ENCODE measurements around the gene FMO4.
"Not testable (repeated sequence)": the region's sequence is repeated elsewhere in the genome, so short reads cannot be mapped to it uniquely, and the experiment has no call there.

FMO4 gene

DNA sequence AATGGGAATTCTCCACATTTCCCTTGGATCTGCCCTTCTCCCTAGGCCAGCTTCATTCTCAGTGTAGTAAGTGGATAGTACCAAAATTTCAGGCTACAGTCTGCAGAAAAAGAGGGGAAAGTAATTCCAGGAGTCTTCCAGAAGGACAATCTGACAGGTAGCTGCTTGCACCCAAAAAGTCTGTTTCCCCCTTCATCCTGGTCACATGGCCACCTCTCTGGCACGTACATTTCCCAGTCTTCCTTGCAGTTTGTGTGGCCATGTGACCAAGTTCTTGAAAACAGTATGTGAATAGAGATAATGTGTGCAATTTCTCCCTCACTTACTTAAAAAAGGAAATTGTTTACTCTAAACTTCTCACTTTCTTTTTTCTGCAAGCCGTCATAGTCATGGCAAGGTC is 14.6 kb upstream of the FMO4 start:
- peaks cover 19% of the 10 kb centered on the region for H3K9me3 Mint-ChIP-seq
- DNase-seq = no peak
- H3K36me3 Mint-ChIP-seq (ENCODE audit: low read depth) = no peaks in the 10 kb centered on the region
- H3K4me3 Mint-ChIP-seq = no peak overlapping the region
- peaks cover 38% of the 10 kb centered on the region for H3K27me3 Mint-ChIP-seq
- H3K4me1 Mint-ChIP-seq (ENCODE audit: low read depth) = no peaks in the 10 kb centered on the region
- H3K27ac Mint-ChIP-seq = no peak overlapping the region

DNA sequence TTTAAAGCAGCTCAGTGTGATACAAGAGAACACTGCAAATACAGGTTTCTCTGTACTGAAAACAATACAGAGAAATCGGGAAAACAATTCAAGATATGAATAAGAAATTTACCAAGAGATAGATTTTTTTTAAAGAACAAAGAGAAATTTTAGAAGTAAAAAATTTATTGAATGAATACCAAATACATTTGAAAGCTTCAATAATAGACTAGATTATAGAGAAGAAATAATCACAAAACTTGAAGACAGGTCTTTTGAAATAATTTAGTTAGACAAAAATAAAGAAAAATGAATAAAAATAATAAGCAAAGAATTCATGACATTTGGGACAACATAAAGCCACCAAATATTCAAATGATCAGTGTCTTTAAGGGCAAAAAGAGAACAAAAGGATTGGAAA is 13.6 kb upstream of the FMO4 start:
- H3K4me3 Mint-ChIP-seq = no peak overlapping the region
- peaks cover 27% of the 10 kb centered on the region for H3K27me3 Mint-ChIP-seq
- H3K9me3 Mint-ChIP-seq = peaks cover 19% of the 10 kb centered on the region
- H3K4me1 Mint-ChIP-seq (ENCODE audit: low read depth) = no peaks in the 10 kb centered on the region
- H3K36me3 Mint-ChIP-seq (ENCODE audit: low read depth) = no peaks in the 10 kb centered on the region
- H3K27ac Mint-ChIP-seq = no peak overlapping the region
- no peak for DNase-seq

DNA sequence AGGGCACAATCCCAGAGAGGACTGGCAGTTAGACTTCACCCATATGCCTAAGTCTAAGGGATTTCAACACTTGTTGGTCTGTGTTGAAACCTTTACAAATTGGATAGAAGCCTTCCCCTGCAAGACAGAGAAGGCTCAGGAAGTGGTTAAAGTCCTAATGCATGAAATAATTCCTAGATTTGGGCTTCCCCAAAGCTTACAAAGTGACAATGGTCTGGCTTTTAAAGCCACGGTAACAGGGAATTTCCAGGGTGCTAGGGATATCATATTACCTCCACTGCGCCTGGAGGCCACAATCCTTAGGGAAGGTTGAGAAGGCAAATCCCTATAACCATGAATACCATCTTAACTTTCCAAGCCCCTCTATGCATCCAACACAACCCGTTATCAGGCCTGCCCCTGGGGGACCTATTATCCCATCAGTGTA is 3.3 kb upstream of the FMO4 start:
- DNase-seq = no peak
- H3K9me3 Mint-ChIP-seq = no peaks in the 10 kb centered on the region
- no peaks in the 10 kb centered on the region for H3K36me3 Mint-ChIP-seq (ENCODE audit: low read depth)
- H3K27me3 Mint-ChIP-seq = no peaks in the 10 kb centered on the region
- H3K4me3 Mint-ChIP-seq = no peak overlapping the region
- no peak overlapping the region for H3K27ac Mint-ChIP-seq
- peaks cover 19% of the 10 kb centered on the region for H3K4me1 Mint-ChIP-seq (ENCODE audit: low read depth)

DNA sequence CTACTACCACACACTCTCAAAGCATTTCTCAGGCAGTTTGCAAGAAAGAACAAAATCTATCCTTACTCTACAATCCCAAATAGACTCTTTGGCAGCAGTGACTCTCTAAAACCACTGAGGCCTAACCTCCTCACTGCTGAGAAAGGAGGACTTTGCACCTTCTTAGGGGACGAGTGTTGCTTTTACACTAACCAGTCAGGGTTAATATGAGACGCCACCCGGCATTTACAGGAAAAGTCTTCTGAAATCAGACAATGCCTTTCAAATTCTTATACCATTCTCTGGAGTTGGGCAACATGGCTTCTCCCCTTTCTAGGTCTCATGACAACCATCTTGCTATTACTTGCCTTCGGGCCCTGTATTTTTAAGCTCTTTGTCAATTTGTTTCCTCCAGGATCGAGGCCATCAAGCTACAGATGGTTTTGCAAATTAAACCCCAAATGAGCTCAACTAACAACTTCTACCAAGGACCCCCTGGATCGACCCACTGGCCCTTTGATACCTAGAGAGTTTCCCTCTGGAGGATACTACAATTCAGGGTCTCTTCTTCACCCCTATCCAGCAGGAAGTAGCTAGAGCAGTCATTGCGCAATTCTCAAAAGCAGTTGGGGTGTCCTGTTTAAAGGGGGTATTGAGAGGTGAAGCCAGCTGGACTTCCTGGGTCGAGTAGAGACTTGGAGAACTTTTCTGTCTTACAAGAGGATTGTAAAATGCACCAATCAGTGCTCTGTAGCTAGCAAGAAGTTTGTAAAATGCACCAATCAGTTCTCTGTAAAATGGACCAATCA is 2.0 kb upstream of the FMO4 start:
- Mint-ChIP-seq H3K36me3 (ENCODE audit: low read depth) (peaks cover under 1% of the 10 kb centered on the region), H3K4me3 (no peak overlapping the region), H3K27me3 (no peaks in the 10 kb centered on the region), H3K9me3 (no peaks in the 10 kb centered on the region), H3K27ac (no peak overlapping the region), H3K4me1 (ENCODE audit: low read depth) (peaks cover 23% of the 10 kb centered on the region)
- no peak for DNase-seq

DNA sequence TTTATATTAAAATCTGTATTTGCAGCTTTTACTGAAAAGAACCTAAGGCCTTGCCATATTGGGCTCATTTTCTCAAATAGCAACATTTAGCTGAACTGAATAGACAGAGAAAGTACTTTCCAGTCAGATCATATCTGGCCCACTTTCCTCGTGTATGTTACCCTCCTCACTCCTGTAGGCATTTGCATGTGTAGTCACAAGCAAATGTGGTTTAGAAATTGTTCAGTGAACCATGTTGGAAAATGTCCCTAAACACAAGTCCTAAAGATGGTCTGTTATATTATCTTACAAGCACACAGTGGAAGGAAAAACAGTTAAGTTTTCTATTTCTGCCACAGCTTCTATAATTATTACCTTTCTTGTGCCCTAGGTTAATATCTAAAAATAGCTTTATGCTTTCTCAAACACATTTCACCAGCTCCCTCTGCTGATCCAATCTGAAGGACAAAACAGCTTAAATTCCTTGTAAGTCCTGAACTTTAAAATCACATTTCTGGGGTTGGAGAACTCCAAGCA is 606 bp upstream of the FMO4 start:
- H3K36me3 Mint-ChIP-seq (ENCODE audit: low read depth) = peaks cover 7% of the 10 kb centered on the region
- no peaks in the 10 kb centered on the region for H3K27me3 Mint-ChIP-seq
- peaks cover 23% of the 10 kb centered on the region for H3K4me1 Mint-ChIP-seq (ENCODE audit: low read depth)
- no peak for DNase-seq
- H3K4me3 Mint-ChIP-seq = no peak overlapping the region
- peak overlapping the region; percentile 81 for H3K27ac Mint-ChIP-seq
- H3K9me3 Mint-ChIP-seq = no peaks in the 10 kb centered on the region

DNA sequence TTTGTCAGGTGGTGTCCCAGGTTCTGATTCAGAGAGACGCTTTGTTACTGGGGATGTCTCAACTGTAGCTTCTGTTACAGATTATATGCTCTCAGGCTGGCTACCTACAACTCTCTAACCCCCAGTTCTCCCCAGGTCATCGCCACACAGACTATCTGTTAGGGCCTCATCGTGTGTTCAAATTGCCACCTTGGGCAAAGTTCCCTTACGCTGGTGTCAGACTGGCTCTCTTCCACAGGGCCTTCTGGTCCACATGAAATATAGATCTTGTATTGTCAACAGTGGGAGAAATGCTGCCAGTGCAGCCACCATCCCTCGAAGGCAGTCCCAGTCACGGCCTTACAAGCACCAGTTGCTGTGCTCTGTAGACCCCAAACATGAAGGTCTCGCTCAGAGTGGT is 15.3 kb downstream of the FMO4 start:
- Mint-ChIP-seq H3K36me3 (ENCODE audit: low read depth) (peaks cover 2% of the 10 kb centered on the region), H3K9me3 (no peaks in the 10 kb centered on the region), H3K4me1 (ENCODE audit: low read depth) (peaks cover under 1% of the 10 kb centered on the region), H3K27me3 (no peaks in the 10 kb centered on the region), H3K27ac (no peak overlapping the region), H3K4me3 (no peak overlapping the region)
- no peak for DNase-seq

DNA sequence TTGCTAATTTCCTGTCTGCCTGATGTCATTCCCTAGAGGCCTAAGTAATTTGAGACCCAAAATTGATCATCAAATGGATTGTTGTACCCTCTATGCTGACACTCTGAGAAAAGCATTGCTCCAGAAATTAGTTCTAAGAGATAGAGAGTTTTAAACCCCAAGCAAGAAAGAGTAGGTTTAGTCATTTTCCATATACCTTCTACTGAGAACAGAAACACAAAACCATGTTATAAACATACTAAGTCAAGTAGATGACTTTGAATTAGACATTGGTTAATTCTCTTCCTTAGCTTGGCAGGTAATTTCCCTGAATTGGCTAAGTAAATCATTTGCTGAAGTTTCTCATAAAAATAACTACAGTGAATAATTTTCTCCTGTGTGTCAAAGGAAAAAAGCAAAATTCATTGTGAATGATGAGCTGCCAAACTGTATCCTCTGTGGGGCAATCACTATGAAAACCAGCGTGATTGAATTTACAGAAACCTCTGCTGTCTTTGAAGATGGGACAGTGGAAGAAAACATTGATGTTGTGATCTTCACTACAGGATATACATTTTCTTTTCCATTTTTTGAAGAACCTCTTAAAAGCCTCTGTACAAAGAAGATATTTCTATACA is 20.1 kb downstream of the FMO4 start:
- peaks cover 3% of the 10 kb centered on the region for H3K4me1 Mint-ChIP-seq (ENCODE audit: low read depth)
- H3K9me3 Mint-ChIP-seq = no peaks in the 10 kb centered on the region
- H3K27ac Mint-ChIP-seq = no peak overlapping the region
- no peak overlapping the region for H3K4me3 Mint-ChIP-seq
- peaks cover 4% of the 10 kb centered on the region for H3K36me3 Mint-ChIP-seq (ENCODE audit: low read depth)
- DNase-seq = no peak
- no peaks in the 10 kb centered on the region for H3K27me3 Mint-ChIP-seq

DNA sequence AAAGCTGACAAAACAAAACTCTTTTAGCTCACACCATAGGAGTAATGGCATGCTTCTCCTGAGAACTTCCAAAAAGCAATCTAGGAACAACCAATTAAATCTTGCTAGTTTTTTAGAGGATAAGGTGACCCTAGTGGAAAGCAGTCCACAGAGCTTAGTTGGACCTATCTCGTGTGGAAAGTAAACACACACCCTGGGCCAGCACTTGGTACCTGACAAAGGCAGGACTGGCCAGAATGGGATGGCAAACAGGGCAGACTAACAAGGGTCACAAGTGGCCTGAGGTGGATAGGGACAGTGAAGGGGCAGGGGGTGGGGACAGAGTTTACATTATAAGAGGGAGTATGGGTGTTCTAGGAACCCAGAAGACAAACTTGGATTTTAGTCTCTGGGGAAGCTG is 22.0 kb downstream of the FMO4 start:
- Mint-ChIP-seq H3K36me3 (ENCODE audit: low read depth) (peaks cover 4% of the 10 kb centered on the region), H3K4me1 (ENCODE audit: low read depth) (peaks cover 3% of the 10 kb centered on the region), H3K9me3 (no peaks in the 10 kb centered on the region), H3K4me3 (no peak overlapping the region), H3K27me3 (no peaks in the 10 kb centered on the region), H3K27ac (no peak overlapping the region)
- DNase-seq = no peak

DNA sequence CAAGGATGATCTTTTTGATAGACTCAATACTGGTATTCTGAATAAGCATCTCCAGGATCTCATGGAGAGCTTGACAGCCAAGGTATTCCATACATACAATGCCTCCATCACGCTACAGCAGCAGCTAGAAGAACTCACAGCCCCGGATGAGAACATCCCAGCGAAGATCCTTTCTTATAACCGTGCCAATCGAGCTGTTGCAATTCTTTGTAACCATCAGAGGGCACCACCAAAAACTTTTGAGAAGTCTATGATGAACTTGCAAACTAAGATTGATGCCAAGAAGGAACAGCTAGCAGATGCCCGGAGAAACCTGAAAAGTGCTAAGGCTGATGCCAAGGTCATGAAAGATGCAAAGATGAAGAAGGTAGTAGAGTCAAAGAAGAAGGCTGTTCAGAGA is 25.4 kb downstream of the FMO4 start:
- not testable (repeated sequence) for H3K9me3 Mint-ChIP-seq; H3K4me1 Mint-ChIP-seq (ENCODE audit: low read depth); DNase-seq; H3K27ac Mint-ChIP-seq; H3K4me3 Mint-ChIP-seq; H3K36me3 Mint-ChIP-seq (ENCODE audit: low read depth); H3K27me3 Mint-ChIP-seq

DNA sequence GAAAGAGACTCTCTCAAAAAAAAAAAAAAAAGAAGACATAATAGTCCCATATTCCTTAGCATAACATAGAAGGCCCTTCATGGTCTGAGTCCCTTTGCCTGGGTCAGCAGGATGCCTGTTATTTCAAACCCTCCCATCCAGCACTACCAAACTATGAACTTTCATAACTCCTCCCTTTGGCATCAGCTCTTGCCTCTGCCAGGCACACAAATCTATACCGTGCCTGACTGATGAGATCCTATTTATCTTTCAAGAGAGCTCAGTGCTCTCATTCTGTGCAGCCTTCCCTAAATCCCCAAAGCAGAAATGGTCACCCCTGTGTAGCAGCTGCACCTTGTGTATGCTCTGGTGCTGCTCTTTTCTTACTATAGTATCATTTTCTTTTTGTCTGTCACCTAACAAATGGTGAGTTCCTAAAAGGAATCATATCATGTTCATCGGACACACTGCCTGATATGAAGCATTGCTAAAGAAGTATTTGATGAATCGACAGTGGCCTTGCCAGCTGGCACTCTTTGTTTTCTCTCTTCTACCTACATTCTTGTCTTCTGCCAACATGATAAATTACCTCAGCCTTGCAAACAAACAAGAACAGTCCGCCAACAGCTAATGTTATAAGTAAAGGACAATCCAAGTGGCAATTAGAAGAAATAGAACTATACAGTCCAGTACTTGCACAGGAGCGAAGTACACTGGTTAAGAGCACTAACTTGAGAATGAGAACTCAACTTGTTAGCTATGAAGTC is 29.9 kb downstream of the FMO4 start:
- H3K4me3 Mint-ChIP-seq = no peak overlapping the region
- DNase-seq = no peak
- H3K9me3 Mint-ChIP-seq = peaks cover 23% of the 10 kb centered on the region
- H3K27me3 Mint-ChIP-seq = no peaks in the 10 kb centered on the region
- peaks cover 2% of the 10 kb centered on the region for H3K4me1 Mint-ChIP-seq (ENCODE audit: low read depth)
- no peak overlapping the region for H3K27ac Mint-ChIP-seq
- no peaks in the 10 kb centered on the region for H3K36me3 Mint-ChIP-seq (ENCODE audit: low read depth)

DNA sequence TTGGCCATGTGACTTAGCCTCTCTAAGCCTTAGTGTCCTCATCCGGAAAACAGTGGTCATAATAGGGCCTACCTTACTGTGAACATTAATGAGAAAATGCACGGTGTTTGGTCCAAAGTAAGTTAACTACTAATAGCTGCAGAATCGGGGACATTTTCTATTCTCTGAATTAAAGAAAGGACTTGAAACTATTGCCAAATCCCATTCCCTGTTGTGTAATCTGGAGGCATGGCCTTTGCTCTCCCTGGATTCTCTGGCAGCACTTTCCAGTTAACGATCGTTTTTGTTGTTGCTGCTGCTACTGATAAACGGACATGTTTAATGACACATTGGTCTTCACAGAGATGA is 30.5 kb downstream of the FMO4 start:
- no peak for DNase-seq
- Mint-ChIP-seq H3K36me3 (ENCODE audit: low read depth) (no peaks in the 10 kb centered on the region), H3K9me3 (peaks cover 23% of the 10 kb centered on the region), H3K4me1 (ENCODE audit: low read depth) (peaks cover 2% of the 10 kb centered on the region), H3K27ac (no peak overlapping the region), H3K4me3 (no peak overlapping the region), H3K27me3 (no peaks in the 10 kb centered on the region)

DNA sequence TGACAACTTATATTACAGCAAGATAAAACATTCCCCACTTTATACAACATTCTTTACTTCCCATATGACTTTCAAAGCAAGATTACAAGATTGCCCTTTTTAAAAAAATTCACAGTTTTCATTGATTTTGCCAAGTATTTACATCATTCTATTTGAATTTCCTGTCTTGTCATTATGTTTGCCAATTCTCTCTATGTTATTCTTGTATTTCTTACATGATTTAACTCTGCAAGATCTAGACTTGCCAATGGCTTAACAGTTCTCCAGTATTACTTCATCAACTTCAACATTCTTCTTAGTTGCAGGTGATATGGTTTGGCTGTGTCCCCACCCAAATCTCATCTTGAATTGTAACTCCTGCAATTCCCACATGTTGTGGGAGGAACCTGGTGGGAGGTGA is 31.6 kb downstream of the FMO4 start:
- Mint-ChIP-seq H3K27me3 (peaks cover 3% of the 10 kb centered on the region), H3K4me3 (no peak overlapping the region), H3K36me3 (ENCODE audit: low read depth) (no peaks in the 10 kb centered on the region), H3K9me3 (peaks cover 23% of the 10 kb centered on the region), H3K4me1 (ENCODE audit: low read depth) (peaks cover 2% of the 10 kb centered on the region), H3K27ac (no peak overlapping the region)
- DNase-seq = no peak

DNA sequence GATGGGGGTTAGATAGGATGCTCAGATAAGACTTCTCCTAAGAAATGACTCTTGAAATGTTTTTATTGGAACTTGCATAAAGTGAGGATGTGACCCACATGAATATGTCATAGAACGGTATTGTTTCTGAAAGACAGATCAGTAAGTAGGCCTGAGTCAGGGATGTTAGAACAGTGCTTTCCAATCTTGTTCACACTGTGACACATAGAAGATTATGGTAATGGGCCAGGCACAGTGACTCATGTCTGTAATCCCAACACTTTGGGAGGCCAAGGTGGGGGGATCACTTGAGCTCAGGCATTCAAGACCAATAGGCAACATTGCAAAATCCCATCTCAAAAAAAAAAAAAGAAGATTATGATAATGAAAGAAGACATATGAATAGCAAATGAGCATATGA is 32.9 kb downstream of the FMO4 start:
- Mint-ChIP-seq H3K9me3 (peaks cover 23% of the 10 kb centered on the region), H3K36me3 (ENCODE audit: low read depth) (no peaks in the 10 kb centered on the region), H3K27ac (no peak overlapping the region), H3K4me1 (ENCODE audit: low read depth) (peaks cover 2% of the 10 kb centered on the region), H3K4me3 (no peak overlapping the region), H3K27me3 (peaks cover 3% of the 10 kb centered on the region)
- DNase-seq = no peak

DNA sequence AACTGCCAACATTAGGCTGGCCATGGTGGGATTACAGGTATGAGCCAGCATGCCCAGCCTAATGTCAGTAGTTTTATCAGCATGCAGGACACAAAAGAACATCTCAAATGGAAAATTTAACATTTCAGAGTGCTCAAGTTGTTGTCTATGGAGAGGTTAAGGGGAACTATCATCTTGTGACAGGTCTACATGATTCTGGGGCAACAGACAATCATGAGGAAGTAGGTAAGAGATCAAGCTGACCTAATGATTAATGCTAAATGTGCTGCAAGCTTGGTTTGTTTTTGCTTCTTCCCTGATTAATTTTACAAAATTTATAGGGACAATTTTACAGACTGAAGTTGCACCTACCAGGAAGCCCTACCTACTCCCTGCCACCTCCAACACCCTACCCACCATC is 36.6 kb downstream of the FMO4 start:
- no peak overlapping the region for H3K4me3 Mint-ChIP-seq
- H3K4me1 Mint-ChIP-seq (ENCODE audit: low read depth) = peaks cover 2% of the 10 kb centered on the region
- H3K9me3 Mint-ChIP-seq = peaks cover 18% of the 10 kb centered on the region
- no peak overlapping the region for H3K27ac Mint-ChIP-seq
- no peak for DNase-seq
- H3K36me3 Mint-ChIP-seq (ENCODE audit: low read depth) = no peaks in the 10 kb centered on the region
- H3K27me3 Mint-ChIP-seq = peaks cover 9% of the 10 kb centered on the region

DNA sequence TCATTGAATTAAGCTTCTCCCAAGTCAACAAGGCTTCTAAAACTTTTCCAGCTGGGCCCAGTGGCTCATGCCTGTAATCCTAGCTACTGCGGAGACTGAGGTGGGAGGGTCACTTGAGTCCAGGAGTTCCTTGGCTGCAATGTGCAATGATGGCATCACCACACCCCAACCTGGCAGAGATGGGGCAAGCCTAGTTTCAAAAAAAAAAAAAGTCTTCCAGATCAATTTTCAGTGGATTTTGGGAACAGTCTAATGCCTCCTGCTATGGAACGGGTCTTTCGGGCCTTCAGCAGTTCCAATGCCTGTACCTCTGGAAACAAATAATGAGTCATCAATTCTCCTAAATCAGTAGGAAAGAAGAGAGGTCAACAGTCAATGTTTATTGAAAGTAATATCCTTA is 38.0 kb downstream of the FMO4 start:
- Mint-ChIP-seq H3K36me3 (ENCODE audit: low read depth) (no peaks in the 10 kb centered on the region), H3K4me1 (ENCODE audit: low read depth) (no peaks in the 10 kb centered on the region), H3K4me3 (no peak overlapping the region), H3K27ac (no peak overlapping the region), H3K9me3 (peaks cover 9% of the 10 kb centered on the region), H3K27me3 (peaks cover 9% of the 10 kb centered on the region)
- no peak for DNase-seq

All from activated T-cell treated with anti-CD3 and anti-CD28 coated beads, Interleukin-2, amount 50 U/mL, for 24 hours (primary cell).